ENCODE measurements around the gene FRRS1.
A peak's percentile ranks its signal among the peaks of the same experiment; 100 is the strongest.

Gene FRRS1

DNA sequence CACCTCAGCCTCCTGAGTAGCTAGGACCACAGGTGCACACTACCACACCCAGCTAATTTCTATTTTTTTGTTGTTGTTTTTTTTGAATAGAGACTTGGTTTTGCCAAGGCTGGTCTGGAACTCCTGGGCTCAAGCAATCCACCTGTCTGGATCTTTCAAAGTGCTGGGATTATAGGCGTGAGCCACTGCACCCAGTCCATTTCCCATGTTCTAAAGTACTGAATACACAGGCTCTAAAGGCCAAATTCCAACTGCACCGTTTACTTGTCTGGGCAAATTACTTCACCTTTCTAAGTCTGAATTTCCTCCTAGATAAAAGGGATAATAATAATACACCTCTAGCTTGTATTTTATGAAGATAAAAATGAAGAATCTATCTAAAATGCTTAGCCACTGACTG is 39.6 kb downstream of the FRRS1 start:
- DNase-seq (ENCODE audit: insufficient read length) = no peak

GRCh38 chr1:99726407-99726806 is 40.0 kb downstream of the FRRS1 start:
- DNase-seq (ENCODE audit: insufficient read length) (no peak), FAIRE-seq (no peak)
- TF ChIP-seq POLR2A (IDR thresholded peaks at IDR 0.05; ENCODE audit: low read depth, low read length) (no peak), POLR2AphosphoS5 (IDR thresholded peaks at IDR 0.05; ENCODE audit: low read depth, low read length) (no peak), TAF1 (IDR thresholded peaks at IDR 0.05; ENCODE audit: borderline replicate concordance, low read depth, low read length) (no peak)

More for the DNA sequence above, 39.6 kb downstream of the FRRS1 start:
- FAIRE-seq = no peak
- TF ChIP-seq POLR2A (IDR thresholded peaks at IDR 0.05; ENCODE audit: low read depth, low read length) (no peak), TAF1 (IDR thresholded peaks at IDR 0.05; ENCODE audit: borderline replicate concordance, low read depth, low read length) (no peak), POLR2AphosphoS5 (IDR thresholded peaks at IDR 0.05; ENCODE audit: low read depth, low read length) (no peak)

DNA sequence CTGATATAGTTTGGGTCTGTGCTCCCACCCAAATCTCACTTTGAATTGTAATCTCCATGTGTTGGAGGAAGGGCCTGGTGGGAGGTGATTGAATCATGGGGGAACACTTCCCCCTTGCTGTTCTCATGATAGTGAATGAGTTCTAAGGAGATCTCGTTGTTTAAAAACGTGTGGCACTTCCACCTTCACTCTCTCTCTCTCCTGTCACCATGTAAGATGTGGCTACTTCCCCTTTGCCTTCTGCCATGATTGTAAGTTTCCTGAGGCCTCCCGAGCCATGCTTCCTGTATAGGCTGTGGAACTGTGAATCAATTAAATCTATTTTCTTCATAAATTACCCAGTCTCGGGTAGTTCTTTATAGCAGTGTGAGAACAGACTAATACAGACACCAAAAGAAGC is 40.4 kb downstream of the FRRS1 start:
- FAIRE-seq (no peak), DNase-seq (ENCODE audit: insufficient read length) (no peak)
- TF ChIP-seq TAF1 (IDR thresholded peaks at IDR 0.05; ENCODE audit: borderline replicate concordance, low read depth, low read length) (no peak), POLR2A (IDR thresholded peaks at IDR 0.05; ENCODE audit: low read depth, low read length) (no peak), POLR2AphosphoS5 (IDR thresholded peaks at IDR 0.05; ENCODE audit: low read depth, low read length) (no peak)

GRCh38 chr1:99723251-99723650 is 43.2 kb downstream of the FRRS1 start:
- no peak for TF ChIP-seq POLR2A (IDR thresholded peaks at IDR 0.05; ENCODE audit: low read depth, low read length)
- TF ChIP-seq POLR2AphosphoS5 (IDR thresholded peaks at IDR 0.05; ENCODE audit: low read depth, low read length) = no peak
- TF ChIP-seq TAF1 (IDR thresholded peaks at IDR 0.05; ENCODE audit: borderline replicate concordance, low read depth, low read length) = no peak
- no peak for DNase-seq (ENCODE audit: insufficient read length)
- no peak for FAIRE-seq

- DNase-seq (ENCODE audit: insufficient read length) = no peak
- no peak for TF ChIP-seq POLR2AphosphoS5 (IDR thresholded peaks at IDR 0.05; ENCODE audit: low read depth, low read length)
- TF ChIP-seq TAF1 (IDR thresholded peaks at IDR 0.05; ENCODE audit: borderline replicate concordance, low read depth, low read length) = no peak
- TF ChIP-seq POLR2A (IDR thresholded peaks at IDR 0.05; ENCODE audit: low read depth, low read length) = no peak
- no peak for FAIRE-seq
Measured at GRCh38 chr1:99717005-99717404, 49.4 kb downstream of the FRRS1 start.

DNA sequence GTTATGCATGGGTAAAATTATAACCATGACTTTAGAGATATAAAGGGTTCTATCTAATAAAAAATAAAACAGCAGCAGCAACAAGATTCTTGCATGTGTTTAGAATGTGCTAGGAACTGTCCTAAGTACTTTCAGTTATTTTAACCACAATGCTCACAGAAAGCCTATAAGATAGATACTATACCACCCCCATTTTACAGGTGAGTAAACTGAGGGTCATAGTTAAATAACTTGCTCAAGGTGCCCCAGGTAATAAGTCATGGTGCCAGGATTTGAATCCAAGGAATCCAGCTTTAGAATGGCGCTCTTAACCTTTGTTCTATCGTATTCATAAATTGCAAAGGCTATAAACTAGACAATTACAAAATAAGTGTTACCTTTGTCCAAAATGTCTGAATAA is 53.4 kb downstream of the FRRS1 start:
- no peak for TF ChIP-seq POLR2AphosphoS5 (IDR thresholded peaks at IDR 0.05; ENCODE audit: low read depth, low read length)
- TF ChIP-seq POLR2A (IDR thresholded peaks at IDR 0.05; ENCODE audit: low read depth, low read length) = no peak
- no peak for TF ChIP-seq TAF1 (IDR thresholded peaks at IDR 0.05; ENCODE audit: borderline replicate concordance, low read depth, low read length)
- DNase-seq (ENCODE audit: insufficient read length) = no peak
- no peak for FAIRE-seq

DNA sequence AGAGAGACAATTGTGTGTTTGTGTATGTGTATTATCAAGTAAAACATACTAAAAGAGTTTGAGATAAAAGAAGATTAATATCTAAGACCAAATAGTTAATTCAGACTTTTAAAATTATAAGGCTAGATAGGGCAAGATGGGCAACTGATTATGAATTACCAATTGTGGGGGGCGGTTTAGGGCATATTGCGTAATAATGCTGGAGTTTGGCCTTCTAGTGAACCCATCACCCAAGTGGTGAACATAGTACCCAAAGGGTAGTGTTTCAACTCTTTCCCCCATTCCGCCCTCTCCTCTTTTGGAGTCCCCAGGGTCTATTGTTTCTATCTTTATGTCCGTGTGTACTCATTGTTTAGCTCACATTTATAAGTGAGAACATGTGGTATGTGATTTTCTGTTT is 55.4 kb downstream of the FRRS1 start:
- no peak for FAIRE-seq

DNA sequence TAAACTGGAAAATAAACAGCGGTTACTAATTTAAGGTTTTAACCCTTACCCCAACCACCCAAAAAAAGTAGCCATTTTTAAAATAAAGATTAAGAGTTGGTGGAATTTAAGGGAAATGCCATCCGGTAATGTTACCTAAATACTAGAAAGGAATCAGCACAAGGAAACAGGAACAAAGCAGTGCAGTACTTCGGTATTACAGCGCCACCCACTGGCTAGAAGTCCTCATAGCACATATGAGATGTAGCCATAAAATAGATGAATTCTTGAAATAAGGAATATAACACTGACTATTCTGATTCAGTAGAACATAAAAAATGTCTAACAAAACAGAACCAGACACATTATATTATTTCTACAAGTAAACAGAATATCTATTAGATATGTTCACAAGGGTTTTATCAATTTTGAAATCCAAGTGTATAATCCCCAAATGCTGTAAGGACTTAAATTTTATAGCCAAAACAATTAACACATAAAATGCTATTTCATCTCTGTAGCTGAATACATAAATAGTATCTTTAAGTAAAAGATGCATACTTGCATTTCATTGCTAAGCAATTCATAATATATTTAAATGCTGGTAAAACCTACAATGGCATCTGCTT is 58.8 kb downstream of the FRRS1 start:
- no peak for TF ChIP-seq POLR2A (IDR thresholded peaks at IDR 0.05; ENCODE audit: low read depth, low read length)
- TF ChIP-seq TAF1 (IDR thresholded peaks at IDR 0.05; ENCODE audit: borderline replicate concordance, low read depth, low read length) = no peak
- TF ChIP-seq POLR2AphosphoS5 (IDR thresholded peaks at IDR 0.05; ENCODE audit: low read depth, low read length) = no peak
- DNase-seq (ENCODE audit: insufficient read length) (no peak), FAIRE-seq (peak; percentile 87)

More for the DNA sequence above, 55.4 kb downstream of the FRRS1 start:
- TF ChIP-seq TAF1 (IDR thresholded peaks at IDR 0.05; ENCODE audit: borderline replicate concordance, low read depth, low read length) (no peak), POLR2AphosphoS5 (IDR thresholded peaks at IDR 0.05; ENCODE audit: low read depth, low read length) (no peak), POLR2A (IDR thresholded peaks at IDR 0.05; ENCODE audit: low read depth, low read length) (no peak)
- no peak for DNase-seq (ENCODE audit: insufficient read length)

GRCh38 chr1:99705385-99705784 is 61.0 kb downstream of the FRRS1 start:
- TF ChIP-seq TAF1 (IDR thresholded peaks at IDR 0.05; ENCODE audit: borderline replicate concordance, low read depth, low read length) (no peak), POLR2A (IDR thresholded peaks at IDR 0.05; ENCODE audit: low read depth, low read length) (no peak), POLR2AphosphoS5 (IDR thresholded peaks at IDR 0.05; ENCODE audit: low read depth, low read length) (no peak)
- FAIRE-seq (no peak), DNase-seq (ENCODE audit: insufficient read length) (no peak)

- no peak for TF ChIP-seq POLR2A (IDR thresholded peaks at IDR 0.05; ENCODE audit: low read depth, low read length)
- no peak for TF ChIP-seq POLR2AphosphoS5 (IDR thresholded peaks at IDR 0.05; ENCODE audit: low read depth, low read length)
- no peak for TF ChIP-seq TAF1 (IDR thresholded peaks at IDR 0.05; ENCODE audit: borderline replicate concordance, low read depth, low read length)
- DNase-seq (ENCODE audit: insufficient read length) (no peak), FAIRE-seq (no peak)
Measured at GRCh38 chr1:99704356-99704816, 62.0 kb downstream of the FRRS1 start.

DNA sequence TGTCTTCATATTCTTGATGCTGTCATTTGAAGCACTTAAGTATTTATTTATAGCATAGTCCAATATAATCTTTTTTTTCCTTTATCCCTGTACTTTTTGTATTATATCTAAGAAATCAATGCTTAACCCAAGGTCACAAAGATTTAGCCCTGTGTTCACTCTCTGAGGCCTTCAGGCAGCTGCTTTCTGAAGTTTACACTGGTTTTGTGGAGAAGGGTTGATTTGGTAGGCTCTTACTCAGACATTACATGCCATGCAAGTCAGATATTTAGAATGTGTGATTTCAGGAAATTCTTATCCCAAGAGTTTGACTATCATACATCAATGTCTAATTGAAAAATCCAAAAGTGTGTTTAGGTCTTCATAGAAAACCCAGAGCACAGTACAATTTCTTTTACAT is 64.2 kb downstream of the FRRS1 start:
- FAIRE-seq (no peak), DNase-seq (ENCODE audit: insufficient read length) (no peak)
- TF ChIP-seq POLR2A (IDR thresholded peaks at IDR 0.05; ENCODE audit: low read depth, low read length) (no peak), TAF1 (IDR thresholded peaks at IDR 0.05; ENCODE audit: borderline replicate concordance, low read depth, low read length) (no peak), POLR2AphosphoS5 (IDR thresholded peaks at IDR 0.05; ENCODE audit: low read depth, low read length) (no peak)

- DNase-seq (ENCODE audit: insufficient read length) (no peak), FAIRE-seq (no peak)
- TF ChIP-seq POLR2AphosphoS5 (IDR thresholded peaks at IDR 0.05; ENCODE audit: low read depth, low read length) = no peak
- no peak for TF ChIP-seq POLR2A (IDR thresholded peaks at IDR 0.05; ENCODE audit: low read depth, low read length)
- no peak for TF ChIP-seq TAF1 (IDR thresholded peaks at IDR 0.05; ENCODE audit: borderline replicate concordance, low read depth, low read length)
Measured at GRCh38 chr1:99700020-99700419, 66.4 kb downstream of the FRRS1 start.
